Panc1 (cell line): ENCODE data around the gene IZUMO1.

Experiments used
- CTCF ChIP-seq: fragments of 450-650 bp; IDR thresholded peaks from 2 replicates; pipeline ENCODE4 v1.5.1; 2017; ENCODE audit warnings: mild to moderate bottlenecking
- TCF7L2 ChIP-seq: IDR thresholded peaks from 2 replicates; pipeline ENCODE4 v1.6.1; 2011; ENCODE audit warnings: mild to moderate bottlenecking, low read depth, low read length, inconsistent platforms

- TF ChIP-seq CTCF = no peak
- no peak for TF ChIP-seq TCF7L2
These were observed 30.4 kb upstream of the IZUMO1 start for GRCh38 chr19:48777139-48777538.
